Nephron (organoid): ENCODE data around the gene CCDC201.

ENCODE experiments used
- H3K27ac Mint-ChIP-seq, 3 experiments: 2 replicates each; pipeline ENCODE4 v1.8.0; 2020; ENCODE audit warnings: mixed read lengths in 3 of 3, mild to moderate bottlenecking in 2 of 3, moderate library complexity in 1 of 3
- H3K27me3 Mint-ChIP-seq: 2 replicates; pipeline ENCODE4 v1.8.0; 2021; ENCODE audit warnings: low read depth, mild to moderate bottlenecking, moderate library complexity, mixed read lengths
- H3K36me3 Mint-ChIP-seq: 2 replicates; pipeline ENCODE4 v1.8.0; 2020; ENCODE audit warnings: low read depth, mixed read lengths
- H3K4me1 Mint-ChIP-seq: 2 replicates; pipeline ENCODE4 v1.8.0; 2020; ENCODE audit warnings: mixed read lengths
- H3K4me3 Mint-ChIP-seq, 3 experiments: 2 replicates each; pipeline ENCODE4 v1.8.0; 2020; ENCODE audit warnings: mild to moderate bottlenecking in 3 of 3, mixed read lengths in 3 of 3, moderate library complexity in 2 of 3
- H3K9me3 Mint-ChIP-seq: 2 replicates; pipeline ENCODE4 v1.8.0; 2020; ENCODE audit warnings: mixed read lengths
- CTCF ChIP-seq, 3 experiments: fragments of 200-600 bp; sonication (generic); IDR thresholded peaks; one replicate each; pipeline ENCODE4 v1.5.0; 2021; ENCODE audit warnings: antibody characterized with exemption in 3 of 3; ENCODE audit not compliant: unreplicated experiment in 3 of 3

The CCDC201 gene, protein sequence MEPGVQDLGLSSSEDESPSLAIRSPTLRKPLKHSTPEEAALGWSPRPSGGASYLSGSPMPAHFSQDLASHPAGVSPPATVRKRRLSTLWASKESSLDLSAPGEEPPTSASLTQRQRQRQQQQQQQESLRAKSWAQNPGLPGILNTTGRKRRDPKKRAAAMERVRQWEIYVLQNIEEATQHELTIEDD

DNA sequence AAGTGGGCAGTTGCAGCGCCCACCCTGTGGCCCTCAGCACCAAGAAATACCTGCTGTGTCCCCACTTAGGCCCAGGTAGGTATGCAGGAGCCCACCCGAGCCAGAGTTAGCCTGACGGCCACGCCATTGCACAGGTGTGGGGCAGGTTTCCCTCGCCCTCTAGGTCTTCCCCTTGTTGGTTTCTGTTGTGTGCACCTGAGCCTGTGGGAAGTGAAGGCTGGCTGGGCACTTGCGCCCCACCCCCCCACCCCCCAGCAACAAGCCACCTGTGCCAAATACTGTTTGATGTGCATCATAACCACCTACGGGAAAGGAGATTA lies at the start of gene CCDC201:
CCDC201 (minus strand) TSS at position 48 of the 320 bp plus-strand sequence. CDS start 75 bp downstream, outside the sequence.
- peaks cover 3% of the 10 kb centered on the region for H3K27me3 Mint-ChIP-seq
- H3K9me3 Mint-ChIP-seq, result peaks cover 8% of the 10 kb centered on the region
- TF ChIP-seq CTCF (IDR thresholded peaks at IDR 0.05; ENCODE audit: unreplicated experiment in 3 of 3), result no peak
- no peaks in the 10 kb centered on the region for H3K36me3 Mint-ChIP-seq
- H3K4me1 Mint-ChIP-seq, result no peaks in the 10 kb centered on the region
- no peak within 1 kb of the TSS for H3K27ac Mint-ChIP-seq
- H3K4me3 Mint-ChIP-seq, result no peak within 1 kb of the TSS

DNA sequence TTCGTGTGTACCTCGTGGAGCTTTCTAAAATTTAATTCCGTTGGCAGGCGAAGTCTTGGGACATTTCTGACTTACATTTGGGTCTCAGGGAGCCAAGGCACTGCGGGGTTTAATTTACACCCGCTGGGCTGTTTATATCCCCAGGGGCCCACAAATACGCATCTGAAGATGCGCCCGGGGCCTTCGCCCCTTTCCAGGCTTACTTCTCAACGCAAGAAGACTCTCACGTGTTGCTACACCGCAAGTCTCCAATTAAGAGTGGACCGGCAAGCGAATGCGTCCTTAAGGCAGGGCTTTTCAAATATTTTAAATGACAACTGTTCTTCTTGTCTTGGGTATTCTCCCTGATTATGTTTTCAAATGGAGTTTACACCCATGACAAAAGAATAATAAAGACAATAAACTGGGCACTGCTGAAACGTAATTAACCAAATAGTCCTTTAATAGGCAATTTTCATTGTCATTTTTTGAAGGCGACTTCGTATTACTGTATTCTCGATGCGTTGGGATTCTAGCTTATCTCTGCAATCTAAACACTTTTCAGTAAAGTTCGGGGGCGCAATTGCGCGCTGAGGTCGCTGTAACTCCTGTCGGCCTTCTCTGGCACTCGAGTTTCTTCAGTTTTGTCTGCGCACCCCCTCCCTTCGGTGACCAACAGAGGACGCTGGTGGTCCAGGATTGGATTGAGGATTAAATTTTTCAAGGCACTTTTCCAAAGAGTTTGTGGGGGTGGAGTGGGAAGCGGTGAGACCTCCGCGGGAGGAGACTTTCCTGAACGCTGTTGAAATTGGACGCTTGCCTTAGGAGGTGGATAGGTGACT lies 49.0 kb upstream of the CCDC201 start:
- Mint-ChIP-seq H3K27me3 (peaks cover 45% of the 10 kb centered on the region), H3K27ac (peak overlapping the region; percentile 25 to 80 (median 46)), H3K4me1 (peaks cover 53% of the 10 kb centered on the region), H3K36me3 (peaks cover 6% of the 10 kb centered on the region), H3K4me3 (peak overlapping the region; percentile 81 to 85 (median 83)), H3K9me3 (no peaks in the 10 kb centered on the region)
- TF ChIP-seq CTCF (IDR thresholded peaks at IDR 0.05; ENCODE audit: unreplicated experiment in 3 of 3), result peak; percentile 96 to 99 (median 97)

DNA sequence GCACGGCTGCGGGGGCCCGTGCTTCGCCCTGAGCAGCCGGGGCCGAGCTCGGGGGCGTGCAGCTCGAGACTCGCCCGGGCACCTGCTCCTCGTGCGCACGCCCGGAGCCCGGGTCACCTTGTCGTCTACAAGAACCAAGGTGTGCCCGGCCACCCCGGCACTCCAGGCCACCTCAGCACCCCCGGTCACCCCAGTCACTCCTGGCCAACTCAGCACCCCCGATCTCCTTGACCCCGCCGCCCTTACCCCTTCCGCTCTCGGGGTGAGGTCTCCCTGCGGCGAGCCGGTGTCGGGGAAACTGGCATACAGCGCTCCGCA lies 48.5 kb upstream of the CCDC201 start:
- H3K27ac Mint-ChIP-seq, result no peak overlapping the region

DNA sequence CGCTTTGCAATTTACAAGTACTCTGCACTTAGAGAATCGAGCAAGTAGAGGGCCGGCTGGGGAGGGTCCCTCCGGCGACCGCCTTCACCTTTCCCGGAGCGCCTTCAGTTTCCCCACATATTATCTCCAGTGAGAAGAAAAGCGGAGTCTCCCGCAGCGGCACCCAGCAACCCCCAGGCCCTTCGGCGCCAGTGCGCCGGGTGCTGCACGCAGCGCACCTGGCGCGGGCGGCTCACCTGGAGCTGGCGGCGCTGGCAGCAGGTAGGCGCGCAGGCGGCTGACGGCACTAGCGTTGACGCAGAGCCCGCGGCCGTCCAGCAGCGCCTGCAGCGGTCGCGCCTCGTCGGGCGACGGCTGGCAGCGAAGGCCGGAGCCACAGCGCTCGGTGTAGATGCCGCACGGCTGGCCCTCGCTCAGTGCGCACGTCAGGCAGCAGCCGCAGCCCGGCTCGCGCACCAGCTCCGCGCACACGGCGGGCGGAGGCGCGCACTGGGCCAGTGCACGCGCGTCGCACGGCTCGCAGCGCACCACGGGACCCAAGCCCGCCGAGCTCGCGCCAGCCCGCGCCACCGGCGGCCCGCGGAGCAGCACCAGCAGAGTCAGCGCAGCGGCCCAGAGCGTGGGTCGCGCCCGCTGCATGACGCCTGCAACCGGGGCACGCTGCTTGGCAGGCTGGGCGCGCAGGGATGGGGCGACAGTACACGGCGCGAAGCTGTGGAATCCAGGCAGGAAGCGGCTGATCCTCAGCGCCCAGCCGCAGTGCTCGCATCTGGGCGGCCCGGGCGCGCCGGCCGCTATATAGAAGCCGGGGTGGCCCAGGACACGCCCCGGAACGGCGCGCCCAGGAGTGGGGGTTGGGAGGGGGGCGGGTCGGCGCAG lies 47.9 kb upstream of the CCDC201 start, which contains the start of gene IGFBP3:
IGFBP3 (minus strand) TSS at position 771 of the 879 bp plus-strand sequence; CDS start at position 639, 132 bp downstream.
- TF ChIP-seq CTCF (IDR thresholded peaks at IDR 0.05; ENCODE audit: unreplicated experiment in 3 of 3), result no peak
- Mint-ChIP-seq H3K4me3 (peak within 1 kb of the TSS; percentile 84 to 96 (median 95)), H3K27me3 (peaks cover 45% of the 10 kb centered on the region), H3K27ac (peak within 1 kb of the TSS; percentile 25 to 80 (median 46)), H3K4me1 (peaks cover 53% of the 10 kb centered on the region), H3K9me3 (no peaks in the 10 kb centered on the region), H3K36me3 (peaks cover 12% of the 10 kb centered on the region)

More for the DNA sequence above, 48.5 kb upstream of the CCDC201 start:
- H3K27me3 Mint-ChIP-seq, result peaks cover 45% of the 10 kb centered on the region
- peak overlapping the region; percentile 81 to 85 (median 83) for H3K4me3 Mint-ChIP-seq
- no peaks in the 10 kb centered on the region for H3K9me3 Mint-ChIP-seq
- TF ChIP-seq CTCF (IDR thresholded peaks at IDR 0.05; ENCODE audit: unreplicated experiment in 3 of 3), result no peak
- H3K4me1 Mint-ChIP-seq, result peaks cover 53% of the 10 kb centered on the region
- peaks cover 6% of the 10 kb centered on the region for H3K36me3 Mint-ChIP-seq

DNA sequence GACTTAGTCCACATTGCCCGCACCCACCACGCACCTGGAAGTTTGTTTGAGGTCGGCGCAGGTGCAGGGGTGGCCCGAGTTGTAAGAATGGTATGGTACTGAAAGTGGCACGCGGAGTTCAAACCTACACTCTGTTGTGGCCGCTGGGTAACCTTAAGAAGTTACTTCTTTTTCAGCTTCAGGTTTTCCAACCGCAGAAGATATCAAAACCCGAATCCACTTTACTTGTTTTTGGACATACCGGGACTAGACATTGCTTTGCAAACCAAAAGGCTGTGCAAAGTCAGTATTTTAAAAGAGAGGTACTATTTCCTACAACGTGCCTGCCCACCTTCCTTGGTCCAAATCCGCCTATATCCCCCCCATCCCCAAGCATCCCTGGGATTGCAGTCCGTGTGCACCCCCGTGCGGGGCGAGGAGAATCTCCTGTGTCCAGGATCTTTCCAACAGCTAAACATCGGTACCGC lies 47.1 kb upstream of the CCDC201 start:
- Mint-ChIP-seq H3K4me1 (peaks cover 53% of the 10 kb centered on the region), H3K27me3 (peaks cover 45% of the 10 kb centered on the region), H3K27ac (peak overlapping the region in 2 of 3 experiments; percentile 33 to 67), H3K4me3 (peak overlapping the region; percentile 84 to 96 (median 95)), H3K36me3 (peaks cover 13% of the 10 kb centered on the region), H3K9me3 (no peaks in the 10 kb centered on the region)
- no peak for TF ChIP-seq CTCF (IDR thresholded peaks at IDR 0.05; ENCODE audit: unreplicated experiment in 3 of 3)
